ENCODE data around the gene SYTL3.

Gene SYTL3

GRCh38 chr6:158799051-158799792 lies 149.4 kb downstream of the SYTL3 start:
- DNase-seq: no peak

- peak; percentile 60 for DNase-seq
Observed at GRCh38 chr6:158801655-158802294, 151.9 kb downstream of the SYTL3 start.

GRCh38 chr6:158803733-158804143 lies 153.9 kb downstream of the SYTL3 start:
- DNase-seq: peak; percentile 75

GRCh38 chr6:158804207-158804606 lies 154.4 kb downstream of the SYTL3 start:
- no peak for DNase-seq

GRCh38 chr6:158805698-158806377 lies 156.0 kb downstream of the SYTL3 start:
- DNase-seq: no peak

- no peak for DNase-seq
Observed at GRCh38 chr6:158807515-158808441, 157.9 kb downstream of the SYTL3 start.

GRCh38 chr6:158808442-158808833 lies 158.6 kb downstream of the SYTL3 start:
- no peak for DNase-seq

- peak; percentile 73 for DNase-seq
Observed at GRCh38 chr6:158808941-158809678, 159.3 kb downstream of the SYTL3 start.

GRCh38 chr6:158810155-158811095 lies 160.6 kb downstream of the SYTL3 start:
- DNase-seq: no peak

- DNase-seq: no peak
Observed at GRCh38 chr6:158812611-158813010, 162.8 kb downstream of the SYTL3 start.

- no peak for DNase-seq
Observed at GRCh38 chr6:158813032-158813431, 163.2 kb downstream of the SYTL3 start.

Data from activated effector memory CD4-positive, alpha-beta T cell treated with anti-CD3 and anti-CD28 coated beads, Interleukin-2, amount 50 U/mL, for 16 hours (primary cell).